H9 (cell line): ENCODE measurements around the gene STON2. TPM values are rescaled to one million over a fixed set of nuclear protein-coding genes. Genes with fewer than 3 reads are reported as not detected.

ENCODE experiments used
- DNase-seq: peaks from one replicate; pipeline ENCODE4 v3.0.0-alpha.2; 2017
- H2AFZ ChIP-seq: one replicate; pipeline ENCODE4 v1.6.1; 2013; ENCODE audit warnings: mild to moderate bottlenecking, low read length, control low read depth, moderate library complexity
- H2AK5ac ChIP-seq: 2 replicates; pipeline ENCODE4 v1.6.1; 2013; ENCODE audit warnings: low read length, control low read depth, mixed read lengths; ENCODE audit not compliant: insufficient read length
- H2BK120ac ChIP-seq: one replicate; pipeline ENCODE4 v1.6.1; 2013; ENCODE audit warnings: low read depth, mild to moderate bottlenecking, low read length, control low read depth, inconsistent platforms; ENCODE audit not compliant: poor library complexity, severe bottlenecking
- H2BK12ac ChIP-seq: 2 replicates; pipeline ENCODE4 v1.6.1; 2013; ENCODE audit warnings: low read length, control low read depth, mixed read lengths, low read depth; ENCODE audit not compliant: insufficient read length
- H2BK15ac ChIP-seq: 2 replicates; pipeline ENCODE4 v1.6.1; 2013; ENCODE audit warnings: low read depth, low read length, control low read depth
- H2BK20ac ChIP-seq: one replicate; pipeline ENCODE4 v1.6.1; 2013; ENCODE audit warnings: low read depth, mild to moderate bottlenecking, low read length, control low read depth, inconsistent platforms; ENCODE audit not compliant: poor library complexity, severe bottlenecking
- H2BK5ac ChIP-seq: 2 replicates; pipeline ENCODE4 v1.6.1; 2013; ENCODE audit warnings: low read length, control low read depth, mixed read lengths; ENCODE audit not compliant: insufficient read length
- H3K14ac ChIP-seq: 2 replicates; pipeline ENCODE4 v1.6.1; 2013; ENCODE audit warnings: low read length, control low read depth; ENCODE audit not compliant: insufficient read depth
- H3K18ac ChIP-seq: 2 replicates; pipeline ENCODE4 v1.6.1; 2013; ENCODE audit warnings: low read depth, mild to moderate bottlenecking, mixed read lengths, low read length, control low read depth; ENCODE audit not compliant: insufficient read length
- H3K23ac ChIP-seq: 2 replicates; pipeline ENCODE4 v1.6.1; 2013; ENCODE audit warnings: low read length, control low read depth, mixed read lengths, low read depth; ENCODE audit not compliant: insufficient read length
- H3K23me2 ChIP-seq: 2 replicates; pipeline ENCODE4 v1.6.1; 2013; ENCODE audit warnings: low read depth, mild to moderate bottlenecking, mixed read lengths, low read length, control low read depth; ENCODE audit not compliant: insufficient read length, poor library complexity, severe bottlenecking
- H3K27ac ChIP-seq: 2 replicates; pipeline ENCODE4 v1.5.1; 2013; ENCODE audit warnings: low read length, control low read depth, mixed read lengths, low read depth; ENCODE audit not compliant: insufficient read length
- H3K27me3 ChIP-seq: 2 replicates; pipeline ENCODE4 v1.6.1; 2013; ENCODE audit warnings: low read length, control low read depth, inconsistent platforms; ENCODE audit not compliant: insufficient read depth
- H3K4ac ChIP-seq: 2 replicates; pipeline ENCODE4 v1.6.1; 2013; ENCODE audit warnings: low read depth, mild to moderate bottlenecking, control low read depth, inconsistent platforms, low read length, moderate library complexity
- H3K4me1 ChIP-seq: 2 replicates; pipeline ENCODE4 v1.6.1; 2013; ENCODE audit warnings: low read length, control low read depth, inconsistent platforms; ENCODE audit not compliant: insufficient read depth
- H3K4me2 ChIP-seq: 2 replicates; pipeline ENCODE4 v1.6.1; 2013; ENCODE audit warnings: low read length, control low read depth, mixed read lengths; ENCODE audit not compliant: insufficient read length, insufficient read depth
- H3K56ac ChIP-seq: 2 replicates; pipeline ENCODE4 v1.6.1; 2013; ENCODE audit warnings: low read depth, mild to moderate bottlenecking, mixed read lengths, low read length, control low read depth; ENCODE audit not compliant: insufficient read length
- H3K79me1 ChIP-seq: 2 replicates; pipeline ENCODE4 v1.6.1; 2013; ENCODE audit warnings: low read depth, mild to moderate bottlenecking, moderate library complexity, low read length, control low read depth, inconsistent platforms; ENCODE audit not compliant: insufficient read depth, poor library complexity, severe bottlenecking
- H3K79me2 ChIP-seq: 2 replicates; pipeline ENCODE4 v1.6.1; 2013; ENCODE audit warnings: low read length, control low read depth, inconsistent platforms; ENCODE audit not compliant: insufficient read depth
- H3K9ac ChIP-seq: 2 replicates; pipeline ENCODE4 v1.6.1; 2013; ENCODE audit warnings: low read length, control low read depth, mixed read lengths; ENCODE audit not compliant: insufficient read length; ENCODE audit errors: extremely low read depth
- H3K9me3 ChIP-seq: one replicate; pipeline ENCODE4 v1.6.1; 2013; ENCODE audit warnings: low read depth, low read length, inconsistent platforms; ENCODE audit not compliant: control insufficient read depth
- H3T11ph ChIP-seq: one replicate; pipeline ENCODE4 v1.6.1; 2013; ENCODE audit warnings: mild to moderate bottlenecking, low read length, control low read depth, inconsistent platforms
- H4K20me1 ChIP-seq: one replicate; pipeline ENCODE4 v1.6.1; 2013; ENCODE audit not compliant: control insufficient read depth, insufficient read length, insufficient read depth
- H4K5ac ChIP-seq: 2 replicates; pipeline ENCODE4 v1.6.1; 2013; ENCODE audit warnings: low read depth, mild to moderate bottlenecking, mixed read lengths, low read length, control low read depth; ENCODE audit not compliant: insufficient read length
- H4K8ac ChIP-seq: replicated peaks from 2 replicates; pipeline ENCODE4 v1.6.1; 2013; ENCODE audit warnings: low read length, control low read depth, mixed read lengths, low read depth; ENCODE audit not compliant: insufficient read length
- H4K91ac ChIP-seq: 2 replicates; pipeline ENCODE4 v1.6.1; 2013; ENCODE audit warnings: low read depth, mild to moderate bottlenecking, moderate library complexity, mixed read lengths, low read length, control low read depth; ENCODE audit not compliant: insufficient read length
- H3K27ac Mint-ChIP-seq, 3 experiments: 2 replicates in 2 of 3; 3 replicates in 1 of 3; pipeline ENCODE4 v1.8.0; 2020 to 2021; ENCODE audit warnings: mixed read lengths in 3 of 3, mild to moderate bottlenecking in 1 of 3, moderate library complexity in 1 of 3
- H3K27me3 Mint-ChIP-seq: 2 replicates; pipeline ENCODE4 v1.8.0; 2021; ENCODE audit warnings: low read depth, mild to moderate bottlenecking, moderate library complexity, mixed read lengths
- H3K36me3 Mint-ChIP-seq, 3 experiments: 2 replicates in 2 of 3; 3 replicates in 1 of 3; pipeline ENCODE4 v1.8.0; 2020 to 2021; ENCODE audit warnings: low read depth in 3 of 3, mixed read lengths in 3 of 3; ENCODE audit not compliant: insufficient read depth in 1 of 3
- H3K4me1 Mint-ChIP-seq, 2 experiments: 2 replicates each; pipeline ENCODE4 v1.8.0; 2020; ENCODE audit warnings: mixed read lengths in 2 of 2
- H3K4me3 Mint-ChIP-seq, 2 experiments: 2 replicates in 1 of 2; 3 replicates in 1 of 2; pipeline ENCODE4 v1.8.0; 2020 to 2021; ENCODE audit warnings: mild to moderate bottlenecking in 2 of 2, mixed read lengths in 2 of 2, moderate library complexity in 1 of 2
- H3K9me3 Mint-ChIP-seq, 2 experiments: 2 replicates in 1 of 2; 3 replicates in 1 of 2; pipeline ENCODE4 v1.8.0; 2020; ENCODE audit warnings: mild to moderate bottlenecking in 2 of 2, mixed read lengths in 2 of 2, moderate library complexity in 1 of 2
- WGBS: extraction: QIAGEN DNeasy Blood & Tissue Kit; methylation state at CpG from one replicate; pipeline ENCODE4 v1.1.7; 2013; ENCODE audit warnings: missing lambda C conversion rate, low lambda C conversion rate, mixed read lengths; ENCODE audit not compliant: insufficient read length; ENCODE audit errors: extremely low coverage; 5-methylcytosine and 5-hydroxymethylcytosine counted together
- total RNA-seq: library from RNA; stranded (reverse); gene quantifications from 2 replicates; pipeline ENCODE4 v1.2.1, GENCODE V29; 2021
- TF ChIP-seq, protein P1 (sequence below): fragments of 200-600 bp; sonication (generic); conservative IDR thresholded peaks from 3 replicates; pipeline ENCODE4 v1.8.0; 2021; ENCODE audit warnings: antibody characterized with exemption, mild to moderate bottlenecking

STON2 gene
- total RNA-seq, 1 experiment from 2014 or later, result 62.9 TPM

DNA sequence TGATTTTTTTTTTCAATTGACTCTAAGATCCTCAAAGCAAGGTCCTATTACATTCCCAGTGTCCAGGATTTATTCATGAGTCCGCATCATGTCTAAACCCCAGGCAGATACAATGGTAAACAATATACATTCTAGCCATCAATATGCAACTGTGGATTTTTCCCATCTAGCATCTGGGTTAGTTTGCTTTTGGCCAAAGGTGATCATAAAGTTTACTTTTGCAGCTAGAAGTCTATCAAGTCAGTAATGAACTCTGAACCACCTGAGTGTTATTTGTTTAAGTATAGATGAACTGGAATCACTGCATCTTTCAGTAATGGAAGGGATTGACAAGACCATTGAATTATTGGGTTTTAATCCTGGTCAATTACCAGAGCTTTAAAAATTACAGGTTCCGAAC, 80.8 kb downstream of the STON2 start:
- H4K20me1 ChIP-seq, result no peaks in the 10 kb centered on the region
- no CpG with 5 or more reads among the region's 2 CpGs for WGBS
- H4K91ac ChIP-seq, result no peak overlapping the region
- H3K9me3 Mint-ChIP-seq, result peaks cover 3 to 15% of the 10 kb centered on the region in 2 experiments; a peak in 3 of 5 replicates
- no peak overlapping the region for H3K27ac ChIP-seq
- H3K4ac ChIP-seq, result no peak overlapping the region
- H3K9ac ChIP-seq, result no peak overlapping the region
- no peak overlapping the region for H4K5ac ChIP-seq
- H2BK120ac ChIP-seq, result no peak overlapping the region
- H3K27me3 ChIP-seq, result no peaks in the 10 kb centered on the region
- H3K79me1 ChIP-seq, result peaks cover 7% of the 10 kb centered on the region
- H3T11ph ChIP-seq, result no peak overlapping the region
- H3K27ac Mint-ChIP-seq, result no peak overlapping the region
- no peak overlapping the region for H3K4me2 ChIP-seq
- no peak overlapping the region for H2AFZ ChIP-seq
- H2BK5ac ChIP-seq, result no peak overlapping the region
- H3K4me1 Mint-ChIP-seq, result peaks cover 68 to 70% of the 10 kb centered on the region in 2 experiments
- no peak overlapping the region for H2AK5ac ChIP-seq
- H3K18ac ChIP-seq, result no peak overlapping the region
- no peaks in the 10 kb centered on the region for H3K9me3 ChIP-seq
- H2BK20ac ChIP-seq, result no peak overlapping the region
- H3K14ac ChIP-seq, result no peak overlapping the region
- no peak for DNase-seq
- H2BK12ac ChIP-seq, result no peak overlapping the region
- H3K36me3 Mint-ChIP-seq, result peaks cover 7 to 26% (median 20%) of the 10 kb centered on the region in 3 experiments
- H3K4me1 ChIP-seq, result peaks cover 12% of the 10 kb centered on the region
- H3K23ac ChIP-seq, result no peak overlapping the region
- H2BK15ac ChIP-seq, result no peak overlapping the region
- TF ChIP-seq, protein P1, sequence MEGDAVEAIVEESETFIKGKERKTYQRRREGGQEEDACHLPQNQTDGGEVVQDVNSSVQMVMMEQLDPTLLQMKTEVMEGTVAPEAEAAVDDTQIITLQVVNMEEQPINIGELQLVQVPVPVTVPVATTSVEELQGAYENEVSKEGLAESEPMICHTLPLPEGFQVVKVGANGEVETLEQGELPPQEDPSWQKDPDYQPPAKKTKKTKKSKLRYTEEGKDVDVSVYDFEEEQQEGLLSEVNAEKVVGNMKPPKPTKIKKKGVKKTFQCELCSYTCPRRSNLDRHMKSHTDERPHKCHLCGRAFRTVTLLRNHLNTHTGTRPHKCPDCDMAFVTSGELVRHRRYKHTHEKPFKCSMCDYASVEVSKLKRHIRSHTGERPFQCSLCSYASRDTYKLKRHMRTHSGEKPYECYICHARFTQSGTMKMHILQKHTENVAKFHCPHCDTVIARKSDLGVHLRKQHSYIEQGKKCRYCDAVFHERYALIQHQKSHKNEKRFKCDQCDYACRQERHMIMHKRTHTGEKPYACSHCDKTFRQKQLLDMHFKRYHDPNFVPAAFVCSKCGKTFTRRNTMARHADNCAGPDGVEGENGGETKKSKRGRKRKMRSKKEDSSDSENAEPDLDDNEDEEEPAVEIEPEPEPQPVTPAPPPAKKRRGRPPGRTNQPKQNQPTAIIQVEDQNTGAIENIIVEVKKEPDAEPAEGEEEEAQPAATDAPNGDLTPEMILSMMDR, result no peak
- no peaks in the 10 kb centered on the region; the same call in 1 of the 2 replicates for H3K79me2 ChIP-seq
- peaks cover 4% of the 10 kb centered on the region for H3K23me2 ChIP-seq
- H3K56ac ChIP-seq, result no peak overlapping the region
- H4K8ac ChIP-seq, result no peak overlapping the region
- no peak overlapping the region for H3K4me3 Mint-ChIP-seq
- H3K27me3 Mint-ChIP-seq, result no peaks in the 10 kb centered on the region
